LNCAP (cell line): ENCODE data around the gene EIF2S1.

Source experiments
- CTCF ChIP-seq: fragments of 450-650 bp; IDR thresholded peaks from 2 replicates; pipeline ENCODE4 v1.5.1; 2017; ENCODE audit warnings: mild to moderate bottlenecking

EIF2S1 gene

GRCh38 chr14:67359775-67360469 lies at the start of gene EIF2S1, which contains the start of gene ATP6V1D:
Gene EIF2S1, plus strand, starts transcription at chr14:67360328. Its CDS starts 4,440 bp downstream, at chr14:67364768.
Gene ATP6V1D, minus strand, starts transcription at chr14:67359804. Its CDS starts 106 bp downstream, at chr14:67359698.
- peak; percentile 99 for TF ChIP-seq CTCF

GRCh38 chr14:67311868-67312267 lies 48.3 kb upstream of the EIF2S1 start:
- no peak for TF ChIP-seq CTCF

GRCh38 chr14:67313153-67313552 lies 47.0 kb upstream of the EIF2S1 start:
- TF ChIP-seq CTCF: no peak

- TF ChIP-seq CTCF: no peak
These were observed 42.3 kb upstream of the EIF2S1 start for GRCh38 chr14:67317822-67318221.

GRCh38 chr14:67319142-67319541 lies 41.0 kb upstream of the EIF2S1 start:
- TF ChIP-seq CTCF: no peak

- TF ChIP-seq CTCF: no peak
These were observed 28.6 kb upstream of the EIF2S1 start for GRCh38 chr14:67331368-67332125.

GRCh38 chr14:67332468-67332867 lies 27.7 kb upstream of the EIF2S1 start:
- no peak for TF ChIP-seq CTCF
